Skeletal muscle cell (primary cell): Measurements from ENCODE around the gene BAHCC1.

Experiments used
- DNase-seq: peaks from one replicate; pipeline ENCODE4 v3.0.0-alpha.2; 2010; ENCODE audit warnings: low read depth
- H3K4me3 ChIP-seq: 2 replicates; pipeline ENCODE4 v1.5.1; 2011; ENCODE audit warnings: low read depth, mild to moderate bottlenecking, control low read depth, low read length, moderate library complexity

Gene BAHCC1

DNA sequence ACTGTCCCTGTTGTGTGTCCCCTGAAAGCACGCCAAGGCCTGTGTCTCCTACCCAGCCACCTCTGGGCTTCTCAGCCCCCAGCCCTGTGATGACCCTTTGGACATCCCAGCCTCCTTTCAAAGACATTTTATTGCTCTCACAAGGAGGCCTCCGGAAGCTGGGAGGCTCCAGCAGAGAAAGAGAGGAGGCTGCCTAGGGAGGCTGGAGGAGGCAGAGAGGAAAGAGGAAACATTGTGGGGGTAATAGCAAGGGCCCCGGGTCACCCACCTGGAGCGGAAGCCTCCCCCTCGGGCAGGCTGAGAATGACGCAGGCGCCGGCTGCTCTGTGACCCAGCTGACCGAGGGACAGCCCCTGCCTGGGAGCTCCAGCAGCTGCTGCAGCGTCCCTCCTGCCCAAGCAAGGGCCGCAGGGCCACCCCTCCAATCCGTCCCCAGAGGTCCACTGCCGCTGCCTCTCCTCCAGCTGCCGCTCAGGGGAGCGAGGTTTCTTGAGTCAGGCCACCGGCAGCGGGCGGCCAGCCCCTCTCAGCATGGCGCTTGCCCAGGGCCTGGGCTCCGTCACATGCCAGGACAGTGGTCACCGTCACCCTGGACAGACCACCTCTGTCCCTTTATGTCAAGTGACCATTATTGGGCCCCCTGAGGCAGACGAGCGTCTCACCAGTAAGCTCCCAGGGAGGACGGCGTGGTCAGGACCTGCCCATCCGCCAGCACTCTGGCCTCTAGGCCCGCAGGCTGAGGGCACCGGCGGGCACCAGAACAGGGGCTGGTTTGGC, 88.0 kb downstream of the BAHCC1 start:
- peak overlapping the region; percentile 34 for H3K4me3 ChIP-seq
- DNase-seq: no peak

DNA sequence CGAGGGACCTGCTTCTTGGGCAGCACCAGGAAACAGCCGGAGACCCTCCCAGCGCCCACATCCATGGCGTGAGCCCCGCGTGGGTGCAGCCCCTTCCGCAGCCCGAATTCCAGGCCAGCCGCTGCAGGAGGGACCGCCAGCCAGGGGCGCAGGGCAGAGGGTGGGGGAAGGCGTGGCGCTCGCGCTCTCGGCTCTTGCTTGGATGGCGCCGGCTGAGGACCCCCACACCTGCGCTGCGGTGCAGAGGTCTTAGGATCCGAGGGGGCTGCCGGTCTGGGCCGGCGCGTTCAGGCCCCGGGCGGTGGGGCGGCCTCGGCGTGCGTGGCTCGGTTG, 88.6 kb downstream of the BAHCC1 start:
- no peak for DNase-seq
- peak overlapping the region; percentile 34 for H3K4me3 ChIP-seq

DNA sequence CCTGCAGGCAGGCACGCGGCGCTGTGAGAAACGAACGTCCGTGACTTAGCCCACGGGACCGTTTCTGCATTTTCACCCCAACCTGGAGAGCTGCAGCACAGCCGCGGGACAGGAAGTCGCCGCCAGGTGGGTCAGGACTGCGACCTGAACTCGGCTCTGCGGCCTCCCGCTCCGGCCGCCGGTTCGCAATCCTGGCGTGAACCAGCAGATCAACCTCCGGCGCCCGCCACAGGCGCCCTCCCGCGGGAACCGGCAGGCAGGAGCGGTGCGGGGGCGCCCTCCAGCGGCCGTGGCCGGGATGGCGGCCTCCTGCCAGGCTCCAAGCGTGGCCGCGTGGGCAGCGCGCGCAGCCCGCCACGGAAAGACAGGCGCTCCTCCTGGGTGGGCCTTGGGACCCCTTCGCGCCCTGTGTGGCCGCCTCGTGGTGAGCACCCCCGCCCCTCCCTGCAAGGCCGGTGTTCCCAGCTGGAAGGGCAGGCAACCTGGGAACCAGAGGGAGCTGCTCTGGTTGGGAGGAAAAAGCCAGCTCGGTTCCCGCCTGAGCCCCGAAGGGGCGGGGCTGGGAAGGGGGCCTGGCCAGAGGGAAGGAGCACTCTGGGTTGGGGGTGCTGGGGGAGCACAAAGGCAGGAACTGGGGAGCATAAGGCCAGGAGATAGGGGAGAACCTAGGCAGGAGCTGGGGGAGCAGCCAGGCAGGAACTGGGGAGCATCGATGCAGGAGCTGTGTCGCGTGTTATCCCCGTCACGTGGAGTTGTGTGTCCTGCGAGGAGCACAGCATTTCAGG, 89.1 kb downstream of the BAHCC1 start:
- DNase-seq: no peak

DNA sequence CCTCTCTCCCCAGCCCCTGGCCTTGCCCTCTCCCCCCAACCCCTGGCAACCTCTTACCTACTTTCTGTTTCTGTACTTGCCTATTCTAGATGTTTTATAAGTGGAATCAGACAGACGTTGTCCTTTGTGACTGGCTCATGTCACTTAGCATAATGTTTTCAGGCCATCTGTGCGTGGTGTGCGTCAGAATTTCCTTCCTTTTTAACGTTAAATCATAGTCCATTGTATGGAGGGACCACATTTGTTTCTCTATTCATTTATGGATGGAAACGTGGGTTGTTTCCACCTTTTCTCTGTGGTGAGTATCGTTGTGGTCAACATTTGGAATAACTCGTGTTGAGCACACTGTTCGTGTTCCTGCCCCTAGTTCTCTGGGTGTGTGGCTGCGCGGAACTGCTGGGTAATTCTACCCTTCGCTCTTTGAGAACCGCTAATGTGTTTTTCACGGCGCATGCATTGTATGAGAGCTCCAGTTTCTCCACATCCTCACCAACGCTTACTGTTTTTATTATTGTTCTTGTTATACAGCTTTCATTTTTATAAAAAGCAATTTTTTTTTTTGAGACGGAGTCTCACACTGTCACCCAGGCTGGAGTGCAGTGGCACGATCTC, 91.0 kb downstream of the BAHCC1 start:
- no peak overlapping the region for H3K4me3 ChIP-seq
- no peak for DNase-seq

More for the DNA sequence above, 89.1 kb downstream of the BAHCC1 start:
- H3K4me3 ChIP-seq: peak overlapping the region; percentile 46

DNA sequence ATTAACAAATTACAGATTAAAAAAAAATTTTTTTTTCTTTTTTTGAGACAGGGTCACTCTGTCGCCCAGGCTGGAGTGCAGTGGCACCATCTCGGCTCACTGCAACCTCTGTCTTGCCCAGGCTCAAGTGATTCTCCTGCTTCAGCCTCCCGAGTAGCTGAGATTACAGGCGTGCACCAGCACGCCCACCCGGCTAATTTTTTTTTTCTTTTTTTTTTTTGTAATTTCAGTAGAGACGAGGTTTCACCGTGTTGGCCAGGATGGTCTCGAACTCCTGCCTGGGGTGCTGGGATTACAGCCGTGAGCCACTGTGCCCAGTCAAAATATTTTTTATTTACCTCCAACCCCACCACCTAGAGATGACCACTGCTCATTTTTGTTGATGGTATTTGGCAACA, 91.8 kb downstream of the BAHCC1 start:
- H3K4me3 ChIP-seq: no peak overlapping the region
- DNase-seq: no peak

DNA sequence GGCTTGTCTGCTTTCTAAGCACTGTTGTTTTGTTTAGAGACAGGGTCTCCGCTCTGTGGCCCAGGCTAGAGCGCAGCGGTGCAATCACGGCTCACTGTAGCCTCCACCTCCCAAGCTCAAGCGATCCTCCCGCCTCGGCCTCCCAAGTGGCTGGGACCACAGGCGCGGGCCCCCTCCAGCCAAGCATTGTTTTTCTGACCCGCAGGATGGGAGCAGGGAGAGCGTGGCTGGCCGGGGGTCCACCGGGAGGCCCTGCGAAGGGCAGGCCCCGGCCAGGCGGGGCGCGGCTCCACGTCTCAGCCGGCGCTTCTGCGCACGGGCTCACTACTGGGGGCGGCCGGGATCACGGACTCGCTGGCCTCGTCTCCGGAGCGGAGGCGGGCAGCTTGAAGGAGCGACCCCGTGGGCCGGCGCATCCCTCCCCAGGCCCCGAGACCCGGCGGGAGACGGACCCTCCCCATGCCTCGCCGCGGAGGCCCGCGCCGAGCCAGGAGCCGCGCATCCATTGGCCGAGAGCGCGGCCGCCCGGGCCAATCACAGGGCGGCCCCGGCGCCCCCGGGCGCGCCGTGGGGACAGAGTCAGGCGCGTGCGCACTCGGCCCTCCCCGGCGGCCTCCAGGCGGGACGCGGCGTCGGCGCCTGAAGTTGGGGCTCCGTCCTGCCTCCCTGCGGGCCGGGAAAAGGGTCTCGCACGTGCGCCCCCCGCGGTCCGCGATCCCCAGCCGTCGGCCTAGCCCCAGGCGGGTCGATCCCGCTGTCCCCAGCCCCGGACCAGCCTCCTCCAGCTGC, 92.4 kb downstream of the BAHCC1 start:
- H3K4me3 ChIP-seq: peak overlapping the region; percentile 57
- no peak for DNase-seq

DNA sequence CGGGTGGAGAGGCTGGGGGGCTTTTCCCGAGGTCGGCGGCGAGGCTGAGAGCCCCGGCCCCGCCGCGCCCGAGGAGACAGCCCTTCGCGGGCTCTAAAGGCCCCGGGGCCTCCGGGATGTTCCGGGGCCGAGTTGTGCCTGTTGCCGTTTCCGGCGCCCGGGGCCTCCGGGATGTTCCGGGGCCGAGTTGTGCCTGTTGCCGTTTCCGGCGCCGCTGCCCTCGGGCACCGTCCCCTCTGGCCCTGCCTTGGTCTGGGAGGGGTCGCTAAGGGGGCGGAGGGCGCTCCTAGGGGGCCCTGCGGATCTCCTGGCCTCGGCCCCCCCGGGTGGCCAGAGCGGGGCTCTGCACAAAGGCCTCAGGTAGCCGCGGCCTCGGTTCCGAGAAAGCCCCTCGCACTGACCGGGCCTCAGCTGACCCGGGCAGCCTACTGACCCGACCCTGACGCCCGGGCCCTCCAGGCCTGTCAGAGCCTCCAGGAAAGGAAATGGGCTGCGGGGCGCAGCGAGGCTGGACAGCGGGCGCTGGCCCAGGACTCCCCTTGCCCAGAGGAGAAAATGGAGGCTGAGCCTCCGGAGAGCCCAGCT, 93.1 kb downstream of the BAHCC1 start:
- no peak for DNase-seq
- peak overlapping the region; percentile 57 for H3K4me3 ChIP-seq

DNA sequence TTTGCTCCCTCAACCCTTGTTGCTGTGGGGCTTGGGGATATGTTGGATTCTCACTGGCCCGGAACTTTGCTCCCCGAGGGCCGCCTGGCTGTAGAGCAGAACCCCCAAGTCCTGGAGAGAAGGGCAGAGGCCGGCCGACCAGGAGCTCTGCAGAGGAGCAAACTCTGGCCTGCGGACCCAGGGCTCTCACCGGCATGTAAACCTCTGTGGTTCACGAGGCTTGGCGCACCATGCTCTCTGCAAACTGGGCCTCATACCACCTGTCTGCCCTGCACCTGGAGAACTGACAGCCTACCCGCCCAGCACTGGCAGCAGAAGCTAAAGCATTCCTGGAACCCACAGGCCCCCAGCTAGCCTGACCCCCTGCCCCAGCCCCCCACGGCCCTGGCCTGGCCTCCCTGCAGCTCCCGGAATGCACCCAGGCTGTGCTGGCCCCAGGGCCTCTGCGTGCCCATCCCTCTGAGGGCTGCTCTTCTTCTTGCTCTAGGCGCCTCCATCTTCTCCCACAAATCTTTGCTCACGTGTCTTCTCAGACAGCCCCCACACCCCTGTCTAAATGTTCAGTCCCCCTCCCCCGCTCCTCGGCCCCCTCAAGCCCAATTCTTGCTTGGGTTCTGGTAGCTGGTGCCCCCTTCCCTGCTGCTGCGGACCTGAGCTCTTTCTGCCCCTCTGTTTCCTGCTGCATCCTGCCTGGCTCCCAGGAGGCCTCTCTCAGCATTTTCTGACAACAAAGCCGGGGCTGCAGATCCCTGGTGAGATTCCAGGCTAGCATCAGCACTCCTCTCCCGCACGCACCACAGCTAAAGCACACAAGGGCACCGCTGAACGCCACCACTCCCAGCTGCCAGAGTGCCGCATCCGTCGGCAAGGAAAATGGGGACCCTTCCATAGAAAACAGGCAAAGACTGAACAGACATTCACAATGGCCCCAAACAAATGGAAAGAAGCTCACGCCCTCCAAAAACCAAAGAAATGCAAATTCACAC, 94.0 kb downstream of the BAHCC1 start:
- H3K4me3 ChIP-seq: no peak overlapping the region
- DNase-seq: no peak

DNA sequence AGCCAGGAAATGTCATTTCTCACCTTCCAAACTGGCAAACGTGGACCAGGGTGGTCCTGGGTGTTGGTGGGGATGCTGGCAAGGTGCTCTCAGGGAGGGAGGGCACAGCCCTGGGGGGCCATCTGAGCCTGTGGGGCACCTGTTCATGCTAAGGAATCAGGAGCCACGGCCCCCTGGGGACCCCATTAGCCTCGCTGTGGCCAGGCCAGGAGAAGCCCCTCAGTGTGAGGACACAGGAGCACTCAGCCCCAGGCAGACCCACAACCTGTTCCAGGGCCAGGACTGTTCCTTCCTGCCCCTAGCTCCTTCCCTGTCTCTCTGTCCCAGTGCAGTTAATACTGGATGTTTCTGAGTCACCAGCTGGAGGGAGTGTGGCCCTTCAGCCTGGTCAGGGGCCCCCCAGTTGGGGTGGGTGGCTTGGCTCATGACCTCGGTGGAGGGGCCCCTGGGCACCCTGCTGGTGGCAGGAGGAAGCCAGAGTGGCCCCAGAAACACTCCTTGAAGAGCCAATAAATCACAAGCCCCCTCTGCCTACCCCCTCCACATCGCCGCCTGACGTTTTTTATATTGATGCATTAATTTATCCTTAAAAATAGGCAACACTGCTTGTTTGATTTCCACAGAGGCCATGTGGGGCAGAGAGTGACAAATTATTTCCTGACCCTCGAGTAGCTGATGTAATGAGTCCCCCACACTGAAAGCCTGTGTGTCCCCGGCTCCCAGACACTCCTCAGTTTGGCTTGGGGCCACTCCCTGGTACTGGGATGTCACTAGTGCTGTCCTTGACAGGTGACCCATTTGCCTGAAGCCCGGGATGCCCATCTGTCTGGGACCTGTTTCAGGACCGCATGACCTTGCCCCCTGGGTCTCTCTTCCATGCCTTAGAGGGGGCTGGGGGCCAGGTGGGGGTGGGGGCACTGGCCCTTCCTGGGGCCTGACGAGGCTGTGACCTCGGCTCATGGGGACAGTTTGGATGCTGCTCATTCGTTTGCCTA, 95.0 kb downstream of the BAHCC1 start:
- no peak for DNase-seq
- H3K4me3 ChIP-seq: no peak overlapping the region

DNA sequence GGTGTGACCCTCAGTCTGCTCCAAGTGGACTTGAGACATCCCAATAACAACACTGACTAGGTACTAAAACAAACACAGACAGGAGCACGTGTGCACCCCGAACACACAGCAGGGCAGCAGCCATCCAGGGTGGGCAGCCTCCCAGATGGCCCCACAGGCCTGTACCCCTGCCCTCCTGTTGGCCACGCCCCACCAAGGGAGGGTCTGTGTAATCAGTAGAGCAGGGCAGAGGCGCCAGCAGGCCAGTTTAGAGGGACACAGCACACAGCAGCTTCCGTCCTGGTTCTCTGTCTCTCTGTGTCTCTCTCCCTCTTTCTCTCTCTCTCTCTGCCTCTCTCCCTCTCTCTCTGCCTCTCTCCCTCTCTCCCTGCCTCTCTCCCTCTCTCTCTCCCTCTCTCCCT, 95.9 kb downstream of the BAHCC1 start:
- no peak overlapping the region for H3K4me3 ChIP-seq
- DNase-seq: no peak

DNA sequence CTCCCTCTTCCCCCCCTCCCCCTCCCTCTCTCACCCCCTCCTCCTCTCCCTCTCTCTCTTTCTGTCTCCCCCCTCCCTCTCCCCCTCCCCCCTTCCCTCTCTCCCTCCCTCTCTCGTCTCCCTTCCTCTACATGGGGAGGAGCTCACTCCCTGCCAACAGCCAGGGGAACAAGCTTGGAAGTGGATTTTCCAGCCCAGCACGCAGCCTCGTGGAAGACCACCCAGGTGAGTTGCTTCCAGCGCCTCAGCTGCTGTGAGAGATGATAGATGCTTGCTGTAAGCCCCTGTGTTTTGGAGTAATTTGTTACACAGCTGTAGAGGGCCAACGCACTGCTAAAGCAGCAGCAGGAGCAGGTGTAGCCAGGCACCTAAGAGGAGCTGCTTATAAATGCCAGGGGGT, 96.5 kb downstream of the BAHCC1 start:
- no peak for DNase-seq
- H3K4me3 ChIP-seq: no peak overlapping the region

DNA sequence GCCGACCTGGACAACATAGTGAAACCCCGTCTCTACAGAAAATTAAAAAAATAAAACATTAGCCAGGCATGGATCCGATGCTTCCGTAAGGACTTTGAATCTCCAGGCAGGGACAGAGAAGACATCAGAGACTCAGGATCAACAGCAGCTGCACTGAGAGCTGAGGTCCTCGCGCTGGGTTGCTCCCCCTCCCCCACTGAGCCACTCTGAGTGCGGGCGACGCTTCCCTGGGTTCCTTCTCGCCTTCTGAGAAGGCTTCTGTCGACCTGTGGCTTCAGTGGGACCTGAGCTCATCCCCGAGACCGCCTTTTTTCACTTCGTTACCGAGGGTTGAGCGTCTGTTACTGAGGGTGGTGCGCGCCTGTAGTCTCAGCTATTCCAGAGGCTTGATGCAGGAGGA, 96.9 kb downstream of the BAHCC1 start:
- no peak overlapping the region for H3K4me3 ChIP-seq

DNA sequence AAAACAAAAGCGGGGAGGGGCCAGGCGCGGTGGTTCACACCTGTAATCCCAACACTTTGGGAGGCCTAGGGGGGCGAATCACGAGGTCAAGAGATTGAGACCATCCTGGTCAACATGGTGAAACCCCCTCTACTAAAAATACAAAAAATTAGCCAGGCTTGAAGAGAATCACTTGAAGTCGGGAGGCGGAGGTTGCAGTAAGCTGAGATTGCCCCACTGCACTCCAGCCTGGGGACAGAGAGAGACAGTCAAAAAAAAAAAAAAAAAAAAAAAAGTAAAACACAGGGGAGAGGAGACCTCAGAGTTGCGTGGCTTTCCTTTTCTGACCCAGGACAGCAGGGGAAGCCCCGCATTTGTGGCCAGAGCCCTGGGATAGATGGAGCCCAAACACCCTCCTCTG, 97.4 kb downstream of the BAHCC1 start:
- DNase-seq: no peak

More for the DNA sequence above, 96.9 kb downstream of the BAHCC1 start:
- DNase-seq: no peak

DNA sequence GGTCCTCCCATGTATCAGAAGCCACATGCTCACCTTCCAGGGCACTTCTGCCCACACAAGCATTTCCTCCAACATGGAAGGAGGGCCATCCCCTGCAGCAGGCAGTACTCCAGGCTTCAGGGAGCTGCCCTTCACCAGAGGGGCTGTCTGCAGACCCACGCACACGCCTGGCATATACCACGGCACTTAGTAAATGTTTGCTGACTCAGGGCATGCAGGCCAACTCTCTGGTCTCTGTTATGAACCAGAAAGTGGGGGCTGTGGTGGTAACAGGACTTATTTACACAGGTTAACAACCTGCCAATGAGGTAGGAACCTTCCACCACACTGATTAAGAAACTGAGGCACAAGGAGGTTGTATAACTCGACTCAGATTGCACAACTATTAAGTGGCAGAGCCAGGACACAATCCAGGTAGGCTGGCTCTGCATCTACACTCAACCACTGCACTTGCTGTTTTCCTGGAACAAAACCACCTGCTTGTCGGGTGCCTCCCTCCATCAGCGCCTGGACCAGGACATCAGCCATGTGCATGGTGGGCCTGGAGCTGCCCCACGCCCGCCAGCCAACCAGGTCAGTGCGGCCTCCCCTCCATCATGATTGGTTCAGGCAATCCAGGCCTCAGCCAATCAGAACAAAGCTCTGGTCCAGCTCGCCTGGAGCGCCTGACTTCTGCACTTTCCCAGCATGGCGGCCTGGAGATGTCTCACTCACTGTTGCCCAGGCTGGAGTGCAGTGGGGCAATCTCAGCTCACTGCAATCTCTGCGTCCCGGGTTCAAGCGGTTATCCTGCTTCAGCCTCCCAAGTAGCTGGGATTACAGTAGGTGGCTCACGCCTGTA, 98.2 kb downstream of the BAHCC1 start:
- no peak for DNase-seq
- H3K4me3 ChIP-seq: no peak overlapping the region

More for the DNA sequence above, 97.4 kb downstream of the BAHCC1 start:
- H3K4me3 ChIP-seq: no peak overlapping the region

DNA sequence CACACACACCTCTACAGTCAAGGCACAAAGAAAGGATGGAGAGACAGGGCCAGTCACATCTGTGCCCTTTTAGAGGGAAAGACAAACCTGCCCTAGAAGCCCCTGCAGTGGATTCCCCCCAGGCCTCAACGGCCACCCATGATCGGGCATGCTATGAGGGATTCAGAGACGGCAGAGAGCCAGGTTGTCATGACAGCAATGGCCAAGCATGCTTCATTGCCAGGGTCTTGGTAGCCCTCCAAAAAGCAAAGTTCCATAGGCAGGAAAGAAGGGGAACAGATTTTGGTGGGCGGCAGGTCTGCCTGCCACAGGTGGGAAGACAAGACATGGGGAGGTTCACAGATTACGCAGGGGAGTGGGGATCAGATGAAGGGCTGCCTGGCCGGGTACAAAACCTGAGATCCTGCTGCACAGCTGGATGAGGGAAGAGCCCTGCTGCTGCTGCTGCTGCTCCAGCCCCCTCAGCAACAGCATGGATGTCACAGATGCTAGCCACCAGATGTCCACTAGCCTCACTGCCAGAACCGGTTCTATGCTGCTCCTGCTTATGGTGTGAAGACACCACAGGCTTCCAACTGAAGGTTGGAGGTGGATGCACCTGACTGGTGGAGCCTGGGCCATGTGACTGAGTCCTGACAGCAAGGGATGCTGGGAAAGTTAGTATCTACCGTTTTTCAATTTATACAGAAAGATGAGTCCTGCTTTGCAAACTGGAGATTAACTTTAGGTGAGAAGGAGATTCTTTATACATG, 99.5 kb downstream of the BAHCC1 start:
- no peak overlapping the region for H3K4me3 ChIP-seq

More for the DNA sequence above, 99.5 kb downstream of the BAHCC1 start:
- DNase-seq: no peak
